Stimulated activated CD4-positive, alpha-beta T cell treated with anti-CD3 and anti-CD28 coated beads, Interleukin-4, amount 100 ng/mL, for 24 hours (primary cell): ENCODE data around the gene RILPL2.
"Not testable (repeated sequence)": the region's sequence is repeated elsewhere in the genome, so short reads cannot be mapped to it uniquely, and the experiment has no call there.

ENCODE experiments used
- DNase-seq: peaks from one replicate; pipeline ENCODE4 v3.0.0-alpha.2; 2020

The RILPL2 gene

DNA sequence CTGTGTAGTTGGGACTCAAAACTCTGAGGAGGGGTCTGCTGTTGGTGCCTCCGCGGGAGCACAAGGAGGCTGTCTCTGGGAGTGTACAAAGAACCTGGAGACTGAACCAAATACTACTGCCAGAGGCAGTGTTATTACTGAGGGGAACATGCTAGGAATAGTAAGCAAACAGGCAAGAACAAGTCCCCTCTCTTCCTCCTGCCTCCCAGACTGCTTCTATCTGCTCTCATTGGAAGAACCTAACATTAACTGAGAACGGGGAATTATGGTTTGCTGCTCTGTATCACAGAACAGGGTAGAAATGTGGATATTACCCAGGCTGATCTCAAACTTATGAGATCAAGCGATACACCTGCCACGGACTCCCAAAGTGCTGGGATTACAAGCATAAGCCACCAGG lies 57.1 kb downstream of the RILPL2 start:
- DNase-seq, result no peak

GRCh38 chr12:123372415-123372814 lies 64.1 kb downstream of the RILPL2 start:
- DNase-seq, result not testable (repeated sequence)

GRCh38 chr12:123371667-123372368 lies 64.7 kb downstream of the RILPL2 start:
- not testable (repeated sequence) for DNase-seq

- DNase-seq, result no peak
Measured at GRCh38 chr12:123369229-123369628, 67.3 kb downstream of the RILPL2 start.

- not testable (repeated sequence) for DNase-seq
Measured at GRCh38 chr12:123368431-123368830, 68.1 kb downstream of the RILPL2 start.

GRCh38 chr12:123367511-123367910 lies 69.0 kb downstream of the RILPL2 start:
- no peak for DNase-seq
